ENCODE data around the gene CAVIN2.

- TF ChIP-seq PRDM10 (tag by site-specific recombination; IDR thresholded peaks at IDR 0.05) (no peak), CTCF (tag by site-specific recombination; IDR thresholded peaks at IDR 0.05) (no peak), REPIN1 (tag by site-specific recombination; IDR thresholded peaks at IDR 0.05; ENCODE audit: low read depth) (no peak), ZNF707 (tag by site-specific recombination; IDR thresholded peaks at IDR 0.05) (no peak), ZNF239 (tag by site-specific recombination; IDR thresholded peaks at IDR 0.05) (no peak), PRDM4 (tag by site-specific recombination; IDR thresholded peaks at IDR 0.05) (no peak), PRDM1 (tag by site-specific recombination; IDR thresholded peaks at IDR 0.05) (no peak), ZNF266 (tag by site-specific recombination; IDR thresholded peaks at IDR 0.05; ENCODE audit: low read depth) (no peak), ZBTB26 (tag by site-specific recombination; optimal IDR thresholded peaks at IDR 0.05) (no peak), ZNF416 (tag by site-specific recombination; IDR thresholded peaks at IDR 0.05) (no peak), ZNF112 (tag by site-specific recombination; IDR thresholded peaks at IDR 0.05) (no peak), INSM2 (tag by site-specific recombination; IDR thresholded peaks at IDR 0.05) (no peak), ZNF426 (tag by site-specific recombination; IDR thresholded peaks at IDR 0.05) (no peak), REST (tag by site-specific recombination; IDR thresholded peaks at IDR 0.05) (no peak)
These were observed 35.3 kb upstream of the CAVIN2 start for GRCh38 chr2:191881982-191882816.

All from HEK293 (cell line).